Colonic mucosa (tissue), 4 donors: ENCODE results near the gene TUBGCP5. TPM values are rescaled to one million over a fixed set of nuclear protein-coding genes. Genes with fewer than 3 reads are reported as not detected.

ENCODE experiments used
- DNase-seq: peaks from one replicate; pipeline ENCODE4 v3.0.0-alpha.2; 2020
- H3K27ac ChIP-seq: fragments of 200-600 bp; one replicate; pipeline ENCODE4 v1.8.0; 2021
- H3K27me3 ChIP-seq: fragments of 200-600 bp; one replicate; pipeline ENCODE4 v1.8.0; 2021
- H3K36me3 ChIP-seq: fragments of 200-600 bp; one replicate; pipeline ENCODE4 v1.8.0; 2021
- H3K4me1 ChIP-seq: fragments of 200-600 bp; one replicate; pipeline ENCODE4 v1.8.0; 2021; ENCODE audit warnings: mild to moderate bottlenecking
- H3K4me3 ChIP-seq: fragments of 200-600 bp; one replicate; pipeline ENCODE4 v1.8.0; 2021
- H3K9ac ChIP-seq, 2 donors: one replicate each; pipeline ENCODE4 v1.7.0; 2013; ENCODE audit warnings: control low read depth in 2 of 2, low read depth in 2 of 2, low read length in 2 of 2
- H3K9me3 ChIP-seq: fragments of 200-600 bp; one replicate; pipeline ENCODE4 v1.8.0; 2021
- intact Hi-C: fragments of 100-400 bp; cut with DNase I; formaldehyde crosslinking; loops from one replicate; pipeline ENCODE4 v1.14.1; 2022
- total RNA-seq, 2 donors: library from RNA; stranded (reverse); fragmentation: NEBNext Ultra II Directional in 1 of 2; extraction: Animal tissue kit (Norgen Biotek cat#: 25700) in 1 of 2; gene quantifications; one replicate each; pipeline ENCODE4 v1.2.1, GENCODE V29; 2021
- TF ChIP-seq, protein P1 (sequence below): fragments of 200-600 bp; IDR thresholded peaks from one replicate; pipeline ENCODE4 v1.8.0; 2022; ENCODE audit warnings: antibody characterized with exemption, mild to moderate bottlenecking
- donor health status: healthy.
- donor health status: DM: no; HTN: no; CAD: no.
- donor health status: DM: no; HTN: no; CAD: no.

TUBGCP5 gene
- total RNA-seq, 2 donors from 2014 or later = 7.5 to 10.9 TPM

DNA sequence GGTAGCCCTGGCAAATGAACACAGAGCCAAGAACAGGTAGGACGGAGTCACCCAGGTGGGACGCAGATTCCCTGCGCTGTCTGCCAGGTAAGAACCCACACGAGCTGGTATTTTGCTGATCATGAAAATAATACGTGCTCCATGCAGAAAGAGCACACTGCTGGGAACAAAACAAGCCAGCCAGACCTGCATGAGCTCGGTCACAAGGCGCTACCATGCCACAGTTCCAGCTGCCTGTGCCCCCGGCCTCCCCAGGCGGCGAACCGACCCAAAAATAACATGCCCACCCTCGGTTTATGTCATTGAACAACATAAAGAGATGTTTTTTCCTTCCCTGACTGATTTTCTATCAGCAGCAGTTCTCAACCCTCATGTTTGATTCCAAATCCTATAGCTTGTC is 85.0 kb downstream of the TUBGCP5 start:
- intact Hi-C loops = no loop called here
- TF ChIP-seq, protein P1, sequence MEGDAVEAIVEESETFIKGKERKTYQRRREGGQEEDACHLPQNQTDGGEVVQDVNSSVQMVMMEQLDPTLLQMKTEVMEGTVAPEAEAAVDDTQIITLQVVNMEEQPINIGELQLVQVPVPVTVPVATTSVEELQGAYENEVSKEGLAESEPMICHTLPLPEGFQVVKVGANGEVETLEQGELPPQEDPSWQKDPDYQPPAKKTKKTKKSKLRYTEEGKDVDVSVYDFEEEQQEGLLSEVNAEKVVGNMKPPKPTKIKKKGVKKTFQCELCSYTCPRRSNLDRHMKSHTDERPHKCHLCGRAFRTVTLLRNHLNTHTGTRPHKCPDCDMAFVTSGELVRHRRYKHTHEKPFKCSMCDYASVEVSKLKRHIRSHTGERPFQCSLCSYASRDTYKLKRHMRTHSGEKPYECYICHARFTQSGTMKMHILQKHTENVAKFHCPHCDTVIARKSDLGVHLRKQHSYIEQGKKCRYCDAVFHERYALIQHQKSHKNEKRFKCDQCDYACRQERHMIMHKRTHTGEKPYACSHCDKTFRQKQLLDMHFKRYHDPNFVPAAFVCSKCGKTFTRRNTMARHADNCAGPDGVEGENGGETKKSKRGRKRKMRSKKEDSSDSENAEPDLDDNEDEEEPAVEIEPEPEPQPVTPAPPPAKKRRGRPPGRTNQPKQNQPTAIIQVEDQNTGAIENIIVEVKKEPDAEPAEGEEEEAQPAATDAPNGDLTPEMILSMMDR = no peak
- Histone ChIP-seq H3K9ac (no peak overlapping the region), H3K4me3 (no peak overlapping the region), H3K4me1 (no peaks in the 10 kb centered on the region), H3K27me3 (no peaks in the 10 kb centered on the region), H3K9me3 (no peaks in the 10 kb centered on the region), H3K36me3 (no peaks in the 10 kb centered on the region), H3K27ac (no peak overlapping the region)
- no peak for DNase-seq

DNA sequence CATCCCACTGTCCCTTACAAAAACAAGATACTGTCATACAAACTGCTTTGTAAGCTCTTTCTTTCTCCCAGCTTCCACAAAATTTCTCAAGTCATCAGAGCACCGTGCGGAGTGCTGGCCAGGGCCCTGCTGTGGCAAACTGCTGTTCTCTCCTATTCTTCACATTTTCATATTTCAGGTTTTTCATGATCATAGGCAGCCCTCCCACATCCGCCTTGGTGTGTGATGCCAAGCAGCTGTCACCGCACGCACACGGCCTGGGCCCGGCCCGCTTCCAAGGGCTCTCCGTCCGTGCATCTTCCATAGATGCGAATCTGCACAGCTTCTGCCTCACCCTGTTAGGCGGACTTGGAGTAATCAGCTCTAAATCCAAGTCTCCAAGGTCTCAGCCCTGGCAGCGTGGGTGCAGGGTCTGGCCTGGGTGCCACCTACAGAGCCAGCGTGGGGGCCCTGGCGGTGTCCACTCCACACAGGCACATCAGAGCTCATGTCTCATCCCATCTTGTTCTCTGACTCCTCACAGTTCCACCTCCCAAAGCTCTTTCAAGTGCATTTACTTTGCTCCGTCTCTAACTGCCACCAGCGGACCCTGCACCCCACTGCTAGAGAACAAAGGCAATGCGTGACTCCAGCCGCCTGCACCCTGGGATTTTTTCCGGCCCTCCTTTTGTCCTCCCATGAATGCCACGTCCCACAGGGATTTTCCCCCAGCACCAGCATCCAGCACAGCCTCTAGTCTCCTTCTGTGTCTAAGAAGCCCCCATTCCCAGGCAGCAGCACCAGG is 86.4 kb downstream of the TUBGCP5 start:
- intact Hi-C loops = no loop called here
- no peak overlapping the region for H3K9ac ChIP-seq
- H3K4me3 ChIP-seq = no peak overlapping the region
- no peaks in the 10 kb centered on the region for H3K27me3 ChIP-seq
- H3K9me3 ChIP-seq = no peaks in the 10 kb centered on the region
- TF ChIP-seq, protein P1 = no peak
- H3K36me3 ChIP-seq = no peaks in the 10 kb centered on the region
- H3K4me1 ChIP-seq = no peaks in the 10 kb centered on the region
- no peak for DNase-seq
- H3K27ac ChIP-seq = no peak overlapping the region

DNA sequence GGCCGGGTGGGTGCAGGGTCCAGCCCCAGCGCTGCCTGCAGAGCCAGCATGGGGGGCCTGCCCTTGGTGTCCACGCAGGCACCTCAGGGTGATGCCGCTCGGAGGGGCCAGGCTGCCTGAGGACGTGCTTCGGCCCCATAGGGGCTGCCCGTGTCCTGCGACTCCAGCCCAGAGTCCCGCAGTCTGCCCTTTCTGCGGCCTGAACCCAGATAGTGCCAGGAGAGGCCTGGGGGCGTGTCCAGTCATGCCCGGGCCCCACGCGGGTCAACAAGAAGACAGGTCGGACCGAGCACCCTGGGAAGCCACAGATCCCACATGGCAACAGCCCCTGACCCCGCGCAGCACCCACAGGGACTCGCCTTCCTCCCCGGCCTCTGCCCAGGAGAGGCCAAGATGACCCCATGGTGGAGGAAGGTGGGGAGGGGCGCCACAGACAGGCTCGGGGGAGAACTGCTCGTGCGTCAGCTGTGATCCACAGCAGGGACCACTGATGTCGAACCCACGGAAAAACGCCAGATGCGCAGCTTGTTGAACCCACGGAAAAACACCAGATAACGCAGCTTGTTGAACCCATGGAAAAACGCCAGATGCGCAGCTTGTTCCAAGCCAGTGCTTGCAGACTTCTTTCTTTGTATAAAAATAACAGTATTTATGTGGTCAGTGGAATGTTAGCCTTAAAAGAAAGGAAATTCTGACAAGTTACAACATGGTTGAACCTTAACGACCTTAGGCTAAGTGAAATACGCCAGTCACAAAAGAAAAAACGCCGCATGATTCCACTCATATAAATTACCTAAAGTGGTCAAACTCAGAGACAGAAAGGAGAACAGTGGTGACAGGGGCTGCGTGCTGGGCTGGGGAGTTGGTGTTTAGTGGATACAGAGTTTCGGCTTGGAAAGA is 87.7 kb downstream of the TUBGCP5 start:
- H3K27ac ChIP-seq = no peak overlapping the region
- no peaks in the 10 kb centered on the region for H3K27me3 ChIP-seq
- no peaks in the 10 kb centered on the region for H3K9me3 ChIP-seq
- no peak overlapping the region for H3K9ac ChIP-seq
- H3K4me3 ChIP-seq = no peak overlapping the region
- intact Hi-C loops = no loop called here
- H3K4me1 ChIP-seq = no peaks in the 10 kb centered on the region
- TF ChIP-seq, protein P1 = no peak
- DNase-seq = no peak
- no peaks in the 10 kb centered on the region for H3K36me3 ChIP-seq

DNA sequence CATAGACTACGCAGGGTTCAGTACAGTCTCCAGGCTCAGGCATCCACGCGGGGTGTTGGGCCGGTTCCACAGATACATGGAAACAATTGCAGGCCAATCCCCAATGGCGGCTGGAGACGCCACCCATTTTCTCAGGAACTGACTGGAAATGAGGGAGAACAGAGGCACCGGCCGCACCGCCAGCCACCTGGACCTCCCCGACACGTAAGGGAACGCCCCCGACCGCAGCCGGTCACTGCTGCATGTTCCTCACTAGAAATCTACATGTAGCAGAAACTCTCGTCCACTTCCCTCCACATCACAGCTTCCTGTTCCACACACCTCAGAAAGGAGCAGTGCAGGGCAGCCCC is 88.4 kb downstream of the TUBGCP5 start:
- TF ChIP-seq, protein P1 = no peak
- no peaks in the 10 kb centered on the region for H3K36me3 ChIP-seq
- no peaks in the 10 kb centered on the region for H3K27me3 ChIP-seq
- no peaks in the 10 kb centered on the region for H3K9me3 ChIP-seq
- no peak for DNase-seq
- no peaks in the 10 kb centered on the region for H3K4me1 ChIP-seq
- intact Hi-C loops = no loop called here
- H3K27ac ChIP-seq = no peak overlapping the region
- no peak overlapping the region for H3K9ac ChIP-seq
- H3K4me3 ChIP-seq = no peak overlapping the region

DNA sequence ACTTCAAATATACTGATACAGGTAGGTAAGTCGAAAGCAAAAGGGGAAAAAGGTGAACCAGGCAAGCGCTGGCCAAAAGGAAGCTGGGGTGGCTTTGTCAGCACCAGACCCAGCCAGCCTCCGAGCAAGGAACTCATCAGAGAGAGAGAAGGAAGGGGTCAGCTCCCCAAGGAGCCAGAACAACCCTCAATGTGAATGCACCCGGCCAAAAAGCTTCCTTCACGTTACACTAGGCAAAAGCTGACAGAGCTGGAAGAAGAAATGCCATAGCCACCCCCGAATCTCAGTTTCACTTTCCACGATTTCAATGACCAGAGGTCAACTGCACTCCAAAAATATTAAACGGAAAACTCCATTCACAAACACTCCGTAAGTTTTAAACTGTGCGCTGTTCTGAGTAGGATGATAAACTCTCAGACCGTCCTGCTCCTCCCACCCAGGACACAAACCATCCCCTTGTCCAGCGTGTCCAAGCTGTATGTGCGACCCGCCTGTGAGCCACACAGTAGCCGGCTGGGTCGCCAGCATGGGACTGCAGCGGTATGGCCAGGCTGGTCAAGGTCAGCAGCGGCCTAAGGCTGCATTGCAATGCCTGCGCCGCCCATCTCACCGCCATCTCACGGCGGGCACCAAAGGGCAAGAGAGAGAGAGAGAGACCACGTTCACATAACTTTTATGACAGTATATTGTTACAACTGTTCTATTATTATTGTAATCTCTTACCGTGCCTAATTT is 88.9 kb downstream of the TUBGCP5 start:
- Histone ChIP-seq H3K9ac (no peak overlapping the region), H3K4me3 (no peak overlapping the region), H3K4me1 (no peaks in the 10 kb centered on the region), H3K27me3 (no peaks in the 10 kb centered on the region), H3K9me3 (no peaks in the 10 kb centered on the region), H3K27ac (no peak overlapping the region), H3K36me3 (no peaks in the 10 kb centered on the region)
- intact Hi-C loops = no loop called here
- no peak for DNase-seq
- TF ChIP-seq, protein P1 = no peak
